A549 (cell line): ENCODE measurements around the gene LIN7B. TPM values are rescaled to one million over a fixed set of nuclear protein-coding genes. Genes with fewer than 3 reads are reported as not detected.

Source experiments
- ATAC-seq, 2 experiments: fragments of 200-7000 bp in 1 of 2; fragments of >200 bp in 1 of 2; cut with Nextera tagmentation in 1 of 2; cut with Tn5 transposase in 1 of 2; 3 replicates each; pipeline versions ENCODE4 v1.8.0 to v1.9.1; 2018 to 2020; ENCODE audit warnings: mild to moderate bottlenecking in 1 of 2, moderate library complexity in 1 of 2
- CTCF ChIA-PET: fragments of 300-600 bp; sonication (Branson Sonifier 250); formaldehyde crosslinking; extraction: SDS; loops from one replicate; lab custom pipeline; 2021; ENCODE audit warnings: antibody characterized with exemption, inconsistent platforms; lab: Yijun Ruan, JAX
- POLR2A ChIA-PET: fragments of 350-600 bp; formaldehyde crosslinking; extraction: SDS; loops from one replicate; lab custom pipeline; 2021; ENCODE audit warnings: antibody characterized with exemption, inconsistent platforms; lab: Yijun Ruan, JAX
- DNase-seq, 2 experiments: peaks; one replicate each; pipeline versions ENCODE4 v3.0.0 to v3.0.0-alpha.2; 2011 to 2016; ENCODE audit warnings: low read depth in 1 of 2, low spot score in 1 of 2
- FAIRE-seq: peaks from 2 replicates; lab custom pipeline; 2011; peaks lifted over from hg19 to GRCh38; lab: Jason Lieb, UNC
- H3K27ac ChIP-seq, 2 experiments: fragments of >200 bp; sonication (Bioruptor Twin); formaldehyde crosslinking; 3 replicates each; pipeline ENCODE4 v1.5.1; 2016 to 2017
- H3K4me1 ChIP-seq: fragments of >200 bp; sonication (Bioruptor Twin); formaldehyde crosslinking; 3 replicates; pipeline ENCODE4 v1.6.1; 2016
- H3K4me2 ChIP-seq: fragments of >200 bp; sonication (Bioruptor Twin); formaldehyde crosslinking; 3 replicates; pipeline ENCODE4 v1.6.1; 2016
- H3K4me3 ChIP-seq: fragments of >200 bp; sonication (Bioruptor Twin); formaldehyde crosslinking; 3 replicates; pipeline ENCODE4 v1.5.1; 2016
- H3K9me3 ChIP-seq: fragments of >200 bp; sonication (Bioruptor Twin); formaldehyde crosslinking; 3 replicates; pipeline ENCODE4 v1.6.1; 2016
- BHLHE40 ChIP-seq: IDR thresholded peaks from 2 replicates; pipeline ENCODE4 v1.6.1; 2012; ENCODE audit warnings: low read depth, low read length, inconsistent platforms
- CBX8 ChIP-seq: fragments of 200-600 bp; sonication (generic); IDR thresholded peaks from 2 replicates; pipeline ENCODE4 v1.6.1; 2016
- CHD2 ChIP-seq: fragments of 150-350 bp; IDR thresholded peaks from 2 replicates; pipeline ENCODE4 v1.6.1; 2014; ENCODE audit warnings: low read length; ENCODE audit not compliant: partially characterized antibody
- E2F6 ChIP-seq: IDR thresholded peaks from 2 replicates; pipeline ENCODE4 v1.6.1; 2012; ENCODE audit warnings: low read depth, borderline replicate concordance
- EHF ChIP-seq: fragments of 250-450 bp; sonication (Bioruptor Pico); IDR thresholded peaks from 2 replicates; pipeline ENCODE4 v1.5.0; 2020; ENCODE audit warnings: mild to moderate bottlenecking
- ESRRA ChIP-seq: fragments of 150-350 bp; IDR thresholded peaks from 2 replicates; pipeline ENCODE4 v1.6.1; 2014; ENCODE audit warnings: mild to moderate bottlenecking, low read length, borderline replicate concordance
- HDAC2 ChIP-seq: fragments of 200-600 bp; sonication (generic); IDR thresholded peaks from 2 replicates; pipeline ENCODE4 v1.6.1; 2016
- HEYL ChIP-seq: fragments of 250-450 bp; sonication (Bioruptor Pico); IDR thresholded peaks from 2 replicates; pipeline ENCODE4 v1.8.0; 2021; ENCODE audit warnings: mild to moderate bottlenecking, moderate library complexity
- HOXB13 ChIP-seq: fragments of 250-450 bp; sonication (Bioruptor Pico); IDR thresholded peaks from 2 replicates; pipeline ENCODE4 v1.5.0; 2020; ENCODE audit warnings: low read depth, mild to moderate bottlenecking, moderate library complexity
- HOXB5 ChIP-seq: fragments of 250-450 bp; sonication (Bioruptor Pico); IDR thresholded peaks from 2 replicates; pipeline ENCODE4 v1.5.0; 2020; ENCODE audit warnings: mild to moderate bottlenecking, moderate library complexity
- JUN ChIP-seq, 2 experiments: fragments of >200 bp; sonication (Bioruptor Twin); formaldehyde crosslinking; IDR thresholded peaks; 2 replicates in 1 of 2; 3 replicates in 1 of 2; pipeline ENCODE4 v1.6.1; 2016 to 2017
- JUNB ChIP-seq: fragments of >200 bp; sonication (Bioruptor Twin); formaldehyde crosslinking; IDR thresholded peaks from 2 replicates; pipeline ENCODE4 v1.6.1; 2016
- MAFK ChIP-seq: fragments of 450-650 bp; IDR thresholded peaks from 2 replicates; pipeline ENCODE4 v1.6.1; 2014; ENCODE audit not compliant: partially characterized antibody
- NPAS2 ChIP-seq: fragments of 250-450 bp; sonication (Bioruptor Pico); IDR thresholded peaks from 2 replicates; pipeline ENCODE4 v1.8.0; 2022; ENCODE audit warnings: mild to moderate bottlenecking, moderate library complexity, borderline replicate concordance
- NR3C1 ChIP-seq: fragments of >200 bp; sonication (Bioruptor Twin); formaldehyde crosslinking; IDR thresholded peaks from 3 replicates; pipeline ENCODE4 v1.6.1; 2017
- PBX3 ChIP-seq: IDR thresholded peaks from 2 replicates; pipeline ENCODE4 v1.6.1; 2012
- POLR2A ChIP-seq: IDR thresholded peaks from 2 replicates; pipeline ENCODE4 v1.6.1; 2012; ENCODE audit warnings: mild to moderate bottlenecking, low read length
- RARB ChIP-seq: fragments of 250-450 bp; sonication (Bioruptor Pico); IDR thresholded peaks from 2 replicates; pipeline ENCODE4 v1.8.0; 2021; ENCODE audit warnings: mild to moderate bottlenecking, moderate library complexity
- RFX5 ChIP-seq: fragments of 450-650 bp; IDR thresholded peaks from 2 replicates; pipeline ENCODE4 v1.7.1; 2014; ENCODE audit warnings: antibody characterized with exemption, mild to moderate bottlenecking, moderate library complexity
- RNF2 ChIP-seq: fragments of 200-600 bp; sonication (generic); IDR thresholded peaks from 2 replicates; pipeline ENCODE4 v1.6.1; 2016; ENCODE audit warnings: low read depth, mild to moderate bottlenecking, antibody characterized with exemption, moderate library complexity, borderline replicate concordance
- SMC3 ChIP-seq: fragments of >200 bp; sonication (Bioruptor Twin); formaldehyde crosslinking; IDR thresholded peaks from 3 replicates; pipeline ENCODE4 v1.6.1; 2018; ENCODE audit warnings: inconsistent platforms
- SREBF2 ChIP-seq: fragments of 450-650 bp; IDR thresholded peaks from 2 replicates; pipeline ENCODE4 v1.6.1; 2014; ENCODE audit warnings: mild to moderate bottlenecking, moderate library complexity
- TFCP2L1 ChIP-seq: fragments of 250-450 bp; sonication (Bioruptor Pico); IDR thresholded peaks from 2 replicates; pipeline ENCODE4 v1.5.0; 2021; ENCODE audit warnings: mild to moderate bottlenecking
- TP53 ChIP-seq: fragments of 250-450 bp; sonication (Bioruptor Pico); IDR thresholded peaks from 2 replicates; pipeline ENCODE4 v1.5.0; 2021; ENCODE audit warnings: mild to moderate bottlenecking, moderate library complexity
- ZNF302 ChIP-seq: fragments of 250-450 bp; sonication (Bioruptor Pico); IDR thresholded peaks from 2 replicates; pipeline ENCODE4 v1.9.0; 2021; ENCODE audit warnings: inconsistent platforms, mild to moderate bottlenecking, moderate library complexity
- ZSCAN20 ChIP-seq: fragments of 250-450 bp; sonication (Bioruptor Pico); IDR thresholded peaks from 2 replicates; pipeline ENCODE4 v1.8.0; 2022; ENCODE audit warnings: mild to moderate bottlenecking, moderate library complexity
- WGBS: methylation state at CpG from one replicate; pipeline ENCODE4 v1.1.6; 2017; ENCODE audit errors: missing lambda C conversion rate; 5-methylcytosine and 5-hydroxymethylcytosine counted together
- polyA plus RNA-seq, 4 experiments: library from polyadenylated mRNA; depleted of rRNA in 3 of 4; stranded (reverse); fragments of >200 nt; fragmentation: RNase III in 1 of 4; extraction: RNeasy Plus Mini Kit Qiagen cat#74134 plus additional on column Dnase treatment in 1 of 4; gene quantifications; 2 replicates in 3 of 4; 3 replicates in 1 of 4; pipeline ENCODE4 v1.2.3, GENCODE V29; 2011 to 2017

The LIN7B gene
- polyA plus RNA-seq, 2 of the 4 experiments (the other 2 are of a cell fraction), result 5.4 to 7.1 TPM

GRCh38 chr19:49102303-49102702 is 11.9 kb upstream of the LIN7B start:
- TF ChIP-seq POLR2A (no peak), TFCP2L1 (no peak), HEYL (no peak), EHF (CRISPR knock-in tag) (no peak), RARB (CRISPR knock-in tag) (no peak), RNF2 (no peak), JUN (IDR thresholded peaks at IDR 0.05) (no peak), JUNB (no peak), NPAS2 (CRISPR knock-in tag) (no peak), SMC3 (no peak), HOXB13 (CRISPR knock-in tag) (no peak), ZSCAN20 (no peak), E2F6 (no peak)
- ChIA-PET POLR2A (no interaction called here), CTCF (interaction anchor here (1.1 to 13.2 kb wide), 6 partner anchors 9 to 109 kb away, joined by 3 to 241 read pairs (median 5); partner anchors contain the start of genes GYS1, LIN7B and RUVBL2)
- peaks cover 28% of the 10 kb centered on the region for H3K4me1 ChIP-seq
- H3K27ac ChIP-seq, result peak overlapping the region in 1 of 2 experiments; percentile 14; a peak in 1 of 6 replicates
- no peaks in the 10 kb centered on the region for H3K9me3 ChIP-seq
- FAIRE-seq (no peak), DNase-seq (no peak), ATAC-seq (no peak)
- no peak overlapping the region for H3K4me3 ChIP-seq
- H3K4me2 ChIP-seq, result no peak overlapping the region
- 85% methylated on average over 12 of the region's 12 CpGs for WGBS

- H3K27ac ChIP-seq, result no peak overlapping the region
- POLR2A ChIA-PET, result no interaction called here
- H3K4me2 ChIP-seq, result no peak overlapping the region
- WGBS, result 87% methylated on average over 26 of the region's 33 CpGs
- CTCF ChIA-PET, result interaction anchor here (1.0 to 13.2 kb wide), 7 partner anchors 10 to 315 kb away, joined by 3 to 241 read pairs (median 5); partner anchors contain the start of genes GYS1, LIN7B and RUVBL2
- peaks cover 20% of the 10 kb centered on the region for H3K4me1 ChIP-seq
- no peaks in the 10 kb centered on the region for H3K9me3 ChIP-seq
- H3K4me3 ChIP-seq, result no peak overlapping the region
- no peak for FAIRE-seq
- DNase-seq, result no peak
- TF ChIP-seq CBX8 (no peak), RFX5 (no peak), MAFK (no peak), TP53 (CRISPR knock-in tag) (no peak), HOXB13 (CRISPR knock-in tag) (no peak), ZNF302 (CRISPR knock-in tag) (no peak), HOXB5 (CRISPR knock-in tag) (no peak), CHD2 (no peak), HDAC2 (no peak), ESRRA (no peak), POLR2A (no peak), BHLHE40 (no peak), PBX3 (no peak), SREBF2 (no peak), NR3C1 (no peak)
- ATAC-seq, result no peak
These were observed 10.7 kb upstream of the LIN7B start for GRCh38 chr19:49103331-49104085.
